NCI-H187 treated with DMSO at 0.1 percent for 48 hours (cell line): ENCODE measurements around the gene FLOT1.
A peak's percentile ranks its signal among the peaks of the same experiment; 100 is the strongest.
"Not testable (repeated sequence)": the region's sequence is repeated elsewhere in the genome, so short reads cannot be mapped to it uniquely, and the experiment has no call there.

ENCODE experiments used
- DNase-seq: peaks from one replicate; lab custom pipeline; 2025; lab: John Stamatoyannopoulos, UW

FLOT1 gene

DNA sequence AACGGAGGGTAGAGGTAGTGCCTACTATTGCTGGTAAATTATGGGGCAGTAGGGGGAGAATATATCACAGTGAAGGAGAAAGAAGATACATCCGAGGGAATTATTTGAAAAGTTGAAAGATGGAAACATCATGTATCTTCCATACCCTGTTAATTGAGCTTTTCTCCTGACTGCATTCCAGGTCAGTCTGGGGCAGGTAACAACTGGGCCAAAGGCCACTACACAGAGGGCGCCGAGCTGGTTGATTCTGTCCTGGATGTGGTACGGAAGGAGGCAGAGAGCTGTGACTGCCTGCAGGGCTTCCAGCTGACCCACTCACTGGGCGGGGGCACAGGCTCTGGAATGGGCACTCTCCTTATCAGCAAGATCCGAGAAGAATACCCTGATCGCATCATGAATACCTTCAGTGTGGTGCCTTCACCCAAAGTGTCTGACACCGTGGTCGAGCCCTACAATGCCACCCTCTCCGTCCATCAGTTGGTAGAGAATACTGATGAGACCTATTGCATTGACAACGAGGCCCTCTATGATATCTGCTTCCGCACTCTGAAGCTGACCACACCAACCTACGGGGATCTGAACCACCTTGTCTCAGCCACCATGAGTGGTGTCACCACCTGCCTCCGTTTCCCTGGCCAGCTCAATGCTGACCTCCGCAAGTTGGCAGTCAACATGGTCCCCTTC lies 19.2 kb downstream of the FLOT1 start:
- DNase-seq = not testable (repeated sequence)

DNA sequence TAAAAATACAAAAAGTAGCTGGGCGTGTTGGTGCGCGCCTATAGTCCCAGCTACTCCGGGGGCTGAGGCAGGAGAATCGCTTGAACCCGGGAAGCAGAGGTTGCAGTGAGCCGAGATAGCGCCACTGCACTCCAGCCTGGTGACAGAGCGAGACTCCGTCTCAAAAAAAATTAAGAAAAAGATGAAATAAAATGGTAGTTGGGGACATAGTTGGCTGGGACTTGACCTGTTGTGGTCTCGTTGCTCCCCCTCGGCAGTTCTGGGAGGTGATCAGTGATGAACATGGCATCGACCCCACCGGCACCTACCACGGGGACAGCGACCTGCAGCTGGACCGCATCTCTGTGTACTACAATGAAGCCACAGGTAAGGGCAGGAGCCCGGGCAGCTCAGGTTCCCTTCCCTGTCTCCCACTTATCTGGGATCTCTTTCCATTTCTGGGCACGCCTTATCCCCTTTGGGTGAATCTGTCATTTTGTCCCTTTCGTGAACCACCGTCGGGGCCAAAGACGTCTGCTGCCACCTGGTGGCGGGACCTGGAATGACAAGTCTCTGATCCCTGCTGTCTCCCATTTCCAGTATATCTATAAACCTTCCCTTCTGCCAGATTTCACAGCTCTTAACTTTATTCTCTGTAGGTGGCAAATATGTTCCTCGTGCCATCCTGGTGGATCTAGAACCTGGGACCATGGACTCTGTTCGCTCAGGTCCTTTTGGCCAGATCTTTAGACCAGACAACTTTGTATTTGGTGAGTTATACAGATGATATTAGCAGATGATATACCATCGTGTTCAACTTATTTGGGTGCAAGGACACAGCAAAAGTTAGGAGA lies 20.0 kb downstream of the FLOT1 start:
- no peak for DNase-seq

DNA sequence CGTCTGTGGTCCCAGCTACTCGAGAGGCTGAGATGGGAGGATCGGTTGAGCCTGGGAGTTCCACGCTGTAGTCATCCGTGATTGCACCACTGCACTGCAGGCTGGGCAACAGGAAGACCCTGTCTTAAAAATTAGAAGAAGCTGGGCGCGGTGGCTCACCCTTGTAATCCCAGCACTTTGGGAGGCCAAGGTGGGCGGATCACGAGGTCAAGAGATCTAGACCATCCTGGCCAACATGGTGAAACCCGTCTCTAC lies 20.5 kb downstream of the FLOT1 start:
- DNase-seq = not testable (repeated sequence)

DNA sequence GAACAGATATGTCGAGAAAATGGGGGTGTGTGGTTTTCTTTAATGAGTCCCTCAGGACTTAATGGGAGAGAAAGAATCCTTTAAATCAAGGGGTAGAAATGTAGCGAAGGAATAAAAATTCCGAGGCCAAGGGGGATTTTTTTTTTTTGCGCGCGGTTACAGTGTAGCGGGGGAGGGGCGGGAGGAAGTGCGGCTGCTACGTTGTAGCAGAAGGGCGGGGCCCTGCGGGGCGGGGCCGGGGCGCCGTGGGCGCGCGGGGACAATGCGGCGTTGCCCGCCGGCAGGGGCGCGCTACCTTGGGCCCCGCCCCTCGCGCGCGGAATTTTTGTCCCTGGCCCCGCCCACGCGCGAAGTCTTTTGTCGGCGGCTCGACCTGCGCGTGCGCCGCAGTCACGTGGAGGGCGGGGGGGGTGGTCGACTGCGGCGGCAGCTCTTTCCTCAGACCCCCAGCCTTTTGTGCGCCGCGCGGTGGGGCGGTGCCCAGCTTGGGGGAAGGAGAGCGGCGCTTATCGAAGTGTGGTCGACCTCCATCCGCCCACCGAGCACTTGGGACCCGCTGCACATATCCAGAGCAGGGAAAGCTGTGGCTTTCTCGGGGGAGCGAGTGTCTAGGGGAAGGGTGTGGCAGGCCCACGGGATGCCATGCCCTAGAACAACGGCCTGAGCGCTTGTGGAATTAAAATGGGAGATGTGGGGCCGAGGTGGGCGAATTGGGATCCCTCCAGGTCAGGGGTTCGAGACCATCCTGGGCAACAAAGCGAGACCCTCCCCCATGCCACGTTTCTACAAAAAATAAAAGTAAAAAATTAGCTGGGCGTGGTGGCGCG lies 21.1 kb downstream of the FLOT1 start:
- peak; percentile 38 for DNase-seq

DNA sequence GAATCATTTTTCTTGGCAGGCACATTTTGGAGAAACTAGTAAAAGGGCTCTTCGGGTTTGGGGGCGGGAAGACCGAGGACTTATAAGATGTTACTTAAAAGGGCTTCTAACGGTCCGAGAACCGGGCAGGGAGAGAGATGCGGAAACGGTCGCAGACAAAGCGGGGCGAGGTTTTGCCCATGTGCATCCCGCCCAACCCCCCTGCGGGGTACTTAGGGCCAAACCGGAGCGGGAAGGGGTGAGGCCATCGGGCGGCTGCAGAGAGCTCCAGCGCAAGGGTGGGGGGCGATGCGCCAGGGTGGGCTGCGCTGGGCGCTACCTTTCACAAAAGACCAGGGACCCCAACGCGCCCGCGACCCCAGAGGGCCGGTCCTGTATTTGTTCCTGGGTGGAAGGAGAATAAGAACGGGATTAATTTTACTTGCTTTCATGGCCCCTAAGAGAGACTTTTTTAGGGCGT lies 21.7 kb downstream of the FLOT1 start:
- no peak for DNase-seq

DNA sequence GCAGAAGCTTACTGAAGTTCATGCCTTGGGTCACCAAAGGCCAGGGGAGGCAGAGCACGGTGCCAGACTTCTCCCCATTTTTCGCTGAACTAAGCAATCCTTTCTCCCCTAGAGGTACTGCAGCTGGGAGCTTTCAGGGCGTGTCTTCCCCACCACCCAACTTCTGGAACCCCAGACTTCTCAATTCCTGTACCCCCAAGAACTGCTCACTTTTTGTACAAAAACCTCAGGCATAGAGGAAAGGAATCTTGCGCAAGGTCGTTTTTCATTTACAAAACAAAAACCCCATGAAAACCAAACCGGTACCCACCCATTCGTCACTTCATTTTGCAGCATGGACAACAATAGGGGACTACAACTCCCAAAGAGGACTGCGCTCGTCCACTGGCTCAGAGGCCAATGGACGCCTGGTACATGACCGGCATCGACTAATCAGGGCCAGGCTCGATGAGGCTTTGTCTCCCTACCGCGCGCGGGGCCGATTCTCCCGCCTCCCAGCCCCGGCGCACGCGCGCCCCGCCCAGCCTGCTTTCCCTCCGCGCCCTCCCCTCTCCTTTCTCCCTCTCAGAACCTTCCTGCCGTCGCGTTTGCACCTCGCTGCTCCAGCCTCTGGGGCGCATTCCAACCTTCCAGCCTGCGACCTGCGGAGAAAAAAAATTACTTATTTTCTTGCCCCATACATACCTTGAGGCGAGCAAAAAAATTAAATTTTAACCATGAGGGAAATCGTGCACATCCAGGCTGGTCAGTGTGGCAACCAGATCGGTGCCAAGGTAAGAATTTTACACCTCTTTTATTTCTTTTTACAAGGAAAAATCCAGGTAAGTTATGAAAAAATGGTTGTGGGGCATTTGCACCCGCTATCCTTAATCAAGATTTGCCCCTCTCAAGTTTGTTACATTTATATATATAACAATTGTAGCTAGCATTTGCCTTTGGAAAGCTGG lies 22.4 kb downstream of the FLOT1 start, which contains the start of gene TUBB:
Gene TUBB, plus strand, starts transcription at position 562 of the 947 bp plus-strand sequence. Its CDS starts 155 bp downstream, at position 717.
- peak; percentile 90 for DNase-seq

DNA sequence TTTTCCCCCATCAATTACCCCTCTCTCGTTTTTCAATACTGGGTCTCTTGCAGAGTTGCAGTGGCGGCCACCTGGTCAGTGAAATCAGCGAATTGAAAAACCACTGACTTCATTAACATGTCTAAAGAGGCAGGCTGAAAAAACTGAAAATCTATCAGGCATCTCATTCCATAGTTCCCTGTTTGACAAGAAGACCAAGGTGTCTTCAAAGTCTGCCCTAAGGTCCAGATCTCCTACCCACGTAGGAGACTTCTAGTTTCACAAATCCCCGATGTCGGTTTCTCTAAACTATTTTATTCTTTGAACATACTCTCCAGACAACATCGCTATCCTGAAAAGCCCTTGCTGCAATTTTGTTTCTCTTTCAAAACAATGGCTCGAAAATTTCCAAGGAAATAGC lies 23.1 kb downstream of the FLOT1 start:
- DNase-seq = no peak

DNA sequence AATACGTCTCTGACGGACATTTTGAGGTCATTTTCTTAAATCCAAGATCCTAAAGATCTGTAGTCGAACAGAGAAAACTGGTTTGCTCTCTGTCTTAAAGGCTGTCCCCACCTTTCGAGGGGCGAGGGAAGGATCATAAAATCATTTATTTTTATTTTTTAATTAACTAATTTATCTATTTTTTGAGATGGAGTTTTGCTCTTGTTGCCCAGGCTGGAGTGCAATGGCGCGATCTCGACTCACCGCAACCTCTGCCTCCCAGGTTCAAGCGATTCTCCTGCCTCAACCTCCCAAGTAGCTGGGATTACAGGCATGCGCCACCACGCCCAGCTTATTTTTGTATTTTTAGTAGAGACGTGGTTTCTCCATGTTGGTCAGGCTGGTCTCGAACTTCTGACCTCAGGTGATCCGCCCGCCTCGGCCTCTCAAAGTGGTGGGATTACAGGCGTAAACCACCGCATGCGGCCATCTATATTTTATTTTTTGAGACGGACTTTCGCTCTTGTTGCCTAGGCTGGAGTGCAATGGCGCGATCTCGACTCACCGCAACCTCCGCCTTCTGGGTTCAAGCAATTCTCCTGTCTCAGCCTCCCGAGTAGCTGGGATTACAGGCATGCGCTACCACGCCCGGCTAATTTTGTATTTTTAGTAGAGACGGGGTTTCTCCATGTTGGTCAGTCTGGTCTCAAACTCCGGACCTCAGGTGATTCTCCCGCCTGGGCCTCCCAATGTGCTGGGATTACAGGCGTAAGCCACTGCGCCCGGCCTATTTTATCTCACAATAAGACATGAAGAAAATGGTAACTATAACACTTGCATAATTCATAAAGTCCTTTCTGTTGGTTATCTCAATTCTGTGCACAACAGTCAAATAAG lies 24.4 kb downstream of the FLOT1 start:
- DNase-seq = not testable (repeated sequence)

DNA sequence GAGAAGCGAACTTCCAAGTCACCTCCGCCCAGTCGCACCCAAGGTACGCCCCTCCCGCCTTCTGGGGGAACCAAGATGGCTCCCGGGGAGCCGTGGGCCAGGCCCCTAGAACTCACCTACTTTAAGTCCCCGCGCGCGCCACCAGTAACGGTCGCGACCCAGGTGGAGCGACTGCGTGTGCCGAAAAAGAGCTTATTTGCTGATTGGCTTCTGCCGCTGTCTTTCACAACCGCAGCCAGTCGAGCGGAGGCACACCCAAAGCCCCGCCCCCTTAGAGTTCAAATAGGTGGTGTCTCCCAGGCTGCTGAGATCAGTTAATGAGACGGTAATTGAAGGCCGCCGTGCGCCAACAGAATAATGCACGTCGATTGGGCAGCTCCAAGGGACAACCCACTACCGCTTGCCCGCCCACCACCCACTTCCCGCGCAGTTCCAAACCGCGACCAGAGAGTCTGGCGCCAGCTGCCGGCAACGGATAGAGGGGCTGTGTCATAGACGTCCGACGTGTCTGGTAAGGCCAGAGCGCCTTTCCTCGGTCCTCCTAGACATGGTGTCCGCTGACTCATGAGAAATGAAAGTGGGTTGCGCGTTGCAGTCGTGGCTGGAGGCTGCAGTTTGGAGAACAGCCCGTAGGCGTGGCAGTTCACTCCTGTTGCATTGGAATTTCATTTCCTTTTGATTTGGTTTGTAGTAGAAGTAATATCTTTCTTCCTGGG lies 25.2 kb downstream of the FLOT1 start, which contains the start of gene MDC1:
Gene MDC1, minus strand, starts transcription at position 153 of the 716 bp plus-strand sequence. CDS start 2,106 bp downstream, outside the sequence.
- DNase-seq = peak; percentile 95

DNA sequence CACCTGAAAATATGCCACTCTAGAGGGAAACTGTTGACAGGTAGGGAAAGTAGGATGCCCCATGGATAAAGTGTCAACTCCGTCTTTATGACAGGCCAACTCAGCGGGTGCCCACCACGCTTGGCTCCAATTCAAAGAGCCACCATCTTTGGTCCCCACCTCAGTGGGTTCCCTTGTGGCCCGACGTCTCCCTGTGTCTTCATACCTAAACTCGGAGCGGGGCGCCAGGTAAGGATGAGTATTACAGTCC lies 25.7 kb downstream of the FLOT1 start:
- DNase-seq = no peak

DNA sequence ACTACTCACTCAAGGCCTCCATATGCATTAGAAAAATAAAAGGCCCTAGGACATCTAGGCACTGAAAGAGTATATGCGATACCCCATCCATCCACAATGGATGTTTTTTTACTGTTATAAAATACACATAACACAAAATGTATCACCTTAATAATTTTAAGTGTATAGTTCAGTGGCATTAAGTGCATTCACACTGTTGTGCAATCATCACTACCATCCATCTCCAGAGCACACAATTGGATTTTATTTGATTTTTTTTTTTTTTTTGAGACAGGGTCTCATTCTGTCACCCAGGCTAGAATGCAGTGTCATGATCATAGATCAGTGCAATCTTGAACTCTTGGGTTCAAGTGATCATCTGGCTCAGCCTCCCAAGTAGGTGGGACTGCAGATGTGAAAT lies 28.2 kb downstream of the FLOT1 start:
- DNase-seq = no peak

DNA sequence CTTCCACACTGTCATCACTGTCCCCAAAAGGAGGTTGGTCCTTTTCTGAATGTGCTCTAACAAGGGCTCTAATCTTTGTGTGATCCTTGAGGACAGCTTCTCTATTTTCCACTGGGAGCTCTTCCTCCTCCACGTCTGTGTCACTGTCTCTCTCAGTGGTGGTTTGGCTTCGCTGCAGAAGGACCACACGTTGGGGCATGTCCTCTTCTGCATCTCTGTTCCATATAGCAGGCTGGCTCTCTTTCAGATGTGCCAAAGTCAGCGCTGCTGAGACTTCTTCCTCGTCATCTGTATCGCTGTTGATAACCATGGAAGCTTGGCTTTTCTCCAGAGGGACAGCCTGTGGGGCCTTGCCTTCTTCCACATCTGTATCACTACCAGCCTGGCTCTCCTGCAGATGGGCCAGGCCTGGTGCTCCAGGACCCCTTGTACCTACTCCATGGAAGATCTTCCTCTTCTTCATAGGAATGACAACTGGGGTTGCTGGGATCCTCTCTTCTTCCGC lies 30.0 kb downstream of the FLOT1 start:
- no peak for DNase-seq

DNA sequence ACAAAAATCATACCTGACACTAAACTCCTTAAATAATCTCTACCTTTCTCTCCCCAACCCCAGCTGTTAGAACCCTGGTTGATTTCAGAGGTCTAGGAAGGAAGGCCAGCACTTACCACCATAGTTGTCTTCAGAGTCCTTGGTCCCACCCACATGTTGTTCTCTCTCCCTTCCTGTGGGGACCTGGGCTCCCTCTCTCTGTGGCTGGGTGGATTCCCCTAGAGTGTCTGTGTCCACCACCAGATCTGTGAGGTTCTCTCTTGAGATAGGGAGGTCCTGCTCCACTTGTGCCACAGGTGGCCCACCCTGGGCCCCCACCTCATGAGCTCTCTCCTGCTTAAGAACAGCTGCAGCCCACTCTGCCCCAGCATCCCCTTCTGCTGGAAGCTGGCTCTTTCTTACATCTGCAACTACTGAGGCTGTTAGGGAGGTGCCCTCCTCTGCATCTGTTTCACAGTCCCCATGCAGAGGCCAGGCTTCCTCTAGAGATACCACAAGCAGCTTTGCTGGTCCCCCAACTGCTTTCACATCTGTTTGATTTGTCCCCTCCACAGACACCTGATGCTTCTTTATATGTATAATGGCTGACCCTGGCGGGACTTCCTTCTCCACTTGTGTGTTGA lies 30.6 kb downstream of the FLOT1 start:
- DNase-seq = no peak

DNA sequence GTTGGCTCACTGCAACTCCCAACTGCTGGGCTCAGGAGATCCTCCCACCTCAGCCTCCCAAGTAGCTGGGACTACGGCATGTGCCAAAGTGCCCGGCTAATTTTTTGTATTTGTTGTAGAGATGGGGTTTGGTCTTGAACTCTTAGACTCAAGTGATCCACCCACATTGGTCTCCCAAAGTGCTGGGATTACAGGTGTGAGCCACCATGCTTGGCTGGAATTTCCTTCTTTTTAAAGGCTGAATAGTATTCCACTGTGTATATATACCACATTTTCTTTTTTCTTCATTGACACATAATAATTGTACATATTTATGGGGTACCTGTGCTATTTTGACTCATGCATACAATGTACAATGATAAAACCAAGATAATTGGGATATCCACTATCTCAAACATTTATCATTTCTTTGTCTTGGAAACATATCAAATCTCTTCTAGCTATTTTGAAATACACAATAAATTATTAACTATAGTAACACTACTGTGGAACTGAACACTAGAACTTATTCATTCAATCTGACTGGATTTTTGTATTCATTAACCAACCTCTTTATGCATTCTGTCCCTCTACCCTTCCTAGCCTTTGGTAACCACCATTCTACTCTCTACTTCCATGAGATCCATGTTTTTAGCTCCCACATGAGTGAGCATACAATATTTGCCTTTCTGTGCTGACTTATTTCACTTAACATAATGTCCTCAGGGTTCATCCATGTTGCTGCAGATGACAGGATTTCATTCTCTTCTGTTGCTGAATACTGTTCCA lies 33.2 kb downstream of the FLOT1 start:
- no peak for DNase-seq

DNA sequence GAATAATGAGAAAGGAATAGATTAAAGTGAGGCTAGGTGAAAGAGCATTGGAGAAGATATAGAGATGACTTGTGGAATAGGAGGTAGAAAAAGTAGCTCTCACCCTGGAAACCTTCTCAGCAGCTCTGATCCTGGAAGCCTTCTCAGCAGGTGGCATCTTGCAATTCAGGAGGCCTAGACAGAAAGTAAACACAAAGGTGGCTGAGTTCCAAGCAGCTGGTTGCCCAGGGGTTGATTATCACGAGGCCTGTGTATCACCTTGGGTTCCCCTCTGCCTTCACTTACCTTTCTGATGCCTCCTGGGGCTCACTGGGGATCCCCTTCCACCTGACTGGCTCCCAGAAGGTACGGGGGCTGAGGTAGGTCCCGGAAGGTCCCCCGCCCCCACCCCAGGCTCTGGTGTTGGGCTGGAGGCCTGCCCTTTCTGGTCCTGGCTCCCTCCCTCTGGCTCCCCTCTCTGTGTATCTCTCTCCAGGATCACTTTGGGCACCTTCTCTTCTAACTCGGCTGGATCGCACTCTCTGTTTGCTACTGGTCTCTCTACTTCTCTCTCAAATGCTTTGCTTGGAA lies 35.1 kb downstream of the FLOT1 start:
- peak; percentile 58 for DNase-seq

DNA sequence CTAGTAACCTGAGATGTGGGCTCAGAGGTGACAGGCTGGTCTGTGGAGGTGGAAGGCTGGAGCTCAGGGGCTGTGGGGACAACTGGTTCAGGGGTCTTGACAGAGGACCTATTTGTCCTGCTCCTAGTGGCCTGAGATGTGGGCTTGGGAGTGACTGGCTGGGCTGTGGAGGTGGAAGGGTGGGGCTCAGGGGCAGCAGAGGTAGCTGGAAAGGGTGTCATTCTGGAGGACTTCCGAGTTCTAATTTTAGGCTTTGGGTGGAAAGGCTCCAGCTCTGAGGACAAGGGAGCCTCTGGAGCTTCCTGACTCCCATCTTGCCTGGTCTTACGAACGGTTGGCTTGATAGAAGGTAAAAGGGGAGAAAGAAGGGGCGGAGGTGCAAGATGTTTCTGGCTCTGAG lies 36.9 kb downstream of the FLOT1 start:
- DNase-seq = no peak

DNA sequence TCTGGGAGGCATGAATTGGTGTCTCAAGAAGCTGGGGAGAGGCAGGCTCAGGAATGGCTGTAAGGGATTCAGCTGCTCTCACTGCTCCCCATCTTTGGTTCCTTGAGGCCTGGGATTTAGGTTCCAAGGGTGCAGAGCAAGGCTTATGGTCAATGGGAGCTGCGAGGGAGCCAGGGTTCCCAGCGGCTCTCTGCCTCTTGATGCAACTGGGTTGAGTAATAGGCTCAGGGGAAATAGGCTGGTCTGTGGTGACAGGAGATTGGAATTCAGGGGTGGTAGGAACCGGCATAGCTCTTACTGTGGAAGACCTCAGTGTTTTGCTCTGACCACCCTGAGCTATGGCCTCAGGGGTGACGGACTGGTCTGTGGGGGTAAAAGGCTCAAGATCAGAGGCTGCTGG lies 38.7 kb downstream of the FLOT1 start:
- DNase-seq = no peak

DNA sequence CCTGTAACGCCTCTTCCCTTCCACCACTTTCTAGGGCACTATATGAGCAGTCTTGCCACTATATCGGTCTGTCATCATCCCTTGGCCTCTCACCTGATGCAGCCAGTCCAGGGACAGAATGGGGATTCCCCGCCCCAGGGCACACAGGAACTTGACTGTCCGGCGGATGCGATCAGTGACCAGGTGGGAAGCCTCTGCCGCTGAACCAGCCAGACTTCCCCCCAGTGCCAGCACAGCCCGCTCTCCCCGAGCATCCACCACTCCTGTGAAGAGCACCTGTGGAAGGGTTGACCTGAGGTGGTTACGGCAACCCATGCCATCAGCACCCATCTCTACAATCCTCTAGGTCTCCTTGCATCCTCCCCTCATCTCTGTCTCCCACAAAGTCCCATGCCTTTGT lies 39.5 kb downstream of the FLOT1 start:
- no peak for DNase-seq
